Endothelial cell of umbilical vein (primary cell): ENCODE results near the gene JAKMIP1. TPM values are rescaled to one million over a fixed set of nuclear protein-coding genes. Genes with fewer than 3 reads are reported as not detected.
A peak's percentile ranks its signal among the peaks of the same experiment; 100 is the strongest.

ENCODE experiments used
- BruUV-seq: library from RNA; stranded (reverse); fragments of 400-500 nt; replicated peaks from 2 replicates; lab custom pipeline; 2021; lab: Mats Ljungman, UMichigan
- CTCF ChIA-PET: fragments of 300-600, 350-600 bp; sonication (Branson Sonifier 250); formaldehyde crosslinking; loops from one replicate; lab custom pipeline; 2021; ENCODE audit warnings: antibody characterized with exemption, inconsistent platforms; lab: Charles Lee
- POLR2A ChIA-PET: fragments of 300-600, 350-600 bp; sonication (Branson Sonifier 250); formaldehyde crosslinking; loops from one replicate; lab custom pipeline; 2021; ENCODE audit warnings: antibody characterized with exemption, inconsistent platforms; lab: Charles Lee
- DNase-seq: peaks from one replicate; pipeline ENCODE4 v3.0.0-alpha.2; 2011; ENCODE audit warnings: low read depth, low spot score
- FAIRE-seq: peaks from 2 replicates; lab custom pipeline; 2011; peaks lifted over from hg19 to GRCh38; lab: Jason Lieb, UNC
- H2AFZ ChIP-seq: 2 replicates; pipeline ENCODE4 v1.6.0; 2012; ENCODE audit warnings: low read depth, low read length, control low read depth, inconsistent platforms
- H3K27ac ChIP-seq: 2 replicates; pipeline ENCODE4 v1.5.1; 2011; ENCODE audit warnings: low read depth, mild to moderate bottlenecking, control low read depth, low read length, moderate library complexity; ENCODE audit not compliant: insufficient read depth
- H3K27me3 ChIP-seq, 2 experiments: 2 replicates each; pipeline versions ENCODE4 v1.6.0 to v1.6.1; 2011; ENCODE audit warnings: low read length in 2 of 2, mixed read lengths in 1 of 2; ENCODE audit not compliant: control insufficient read depth in 2 of 2, insufficient read depth in 2 of 2
- H3K36me3 ChIP-seq, 2 experiments: 2 replicates in 1 of 2; 3 replicates in 1 of 2; pipeline ENCODE4 v1.5.1; 2011; ENCODE audit warnings: low read length in 2 of 2, mild to moderate bottlenecking in 1 of 2, moderate library complexity in 1 of 2; ENCODE audit not compliant: control insufficient read depth in 2 of 2, insufficient read depth in 2 of 2; ENCODE audit errors: extremely low read depth in 1 of 2
- H3K4me1 ChIP-seq: 3 replicates; pipeline ENCODE4 v1.5.1; 2011; ENCODE audit warnings: mild to moderate bottlenecking, low read length; ENCODE audit not compliant: control insufficient read depth, insufficient read depth; ENCODE audit errors: extremely low read depth
- H3K4me2 ChIP-seq: 2 replicates; pipeline ENCODE4 v1.6.1; 2011; ENCODE audit warnings: low read length, control low read depth, mixed read lengths; ENCODE audit not compliant: insufficient read depth
- H3K4me3 ChIP-seq, 3 experiments: fragments of 200-600 bp in 1 of 3; sonication (generic), shearing (Covaris generic) in 1 of 3; replicated peaks in 1 of 3; 2 replicates each; pipeline ENCODE4 v1.5.1; 2011 to 2016; ENCODE audit warnings: control low read depth in 3 of 3, low read length in 3 of 3, mild to moderate bottlenecking in 2 of 3, inconsistent platforms in 1 of 3, low read depth in 1 of 3, moderate library complexity in 1 of 3; ENCODE audit not compliant: insufficient read depth in 1 of 3
- H3K79me2 ChIP-seq: 2 replicates; pipeline ENCODE4 v1.6.0; 2012; ENCODE audit warnings: low read length, inconsistent platforms; ENCODE audit not compliant: control insufficient read depth, insufficient read depth
- H3K9ac ChIP-seq: replicated peaks from 2 replicates; pipeline ENCODE3; 2011; ENCODE audit warnings: low read length, control low read depth; ENCODE audit not compliant: insufficient read depth; ENCODE audit errors: extremely low read depth
- H3K9me1 ChIP-seq: replicated peaks from 3 replicates; pipeline ENCODE4 v1.6.0; 2011; ENCODE audit warnings: mild to moderate bottlenecking, low read length; ENCODE audit not compliant: control insufficient read depth, insufficient read depth; ENCODE audit errors: extremely low read depth
- H3K9me3 ChIP-seq: replicated peaks from 2 replicates; pipeline ENCODE4 v1.5.1; 2012; ENCODE audit warnings: low read length, inconsistent platforms; ENCODE audit not compliant: control insufficient read depth, insufficient read depth
- H4K20me1 ChIP-seq: replicated peaks from 2 replicates; pipeline ENCODE3; 2011; ENCODE audit warnings: mild to moderate bottlenecking, low read length; ENCODE audit not compliant: control insufficient read depth, insufficient read depth; ENCODE audit errors: extremely low read depth
- CTCF ChIP-seq, 2 donors: IDR thresholded peaks; 1 replicate in 1 of 2; 2 replicates in 1 of 2; pipeline ENCODE4 v1.5.1; 2011; ENCODE audit warnings: low read length in 2 of 2, mild to moderate bottlenecking in 2 of 2, moderate library complexity in 2 of 2, control low read depth in 1 of 2, inconsistent platforms in 1 of 2, low read depth in 1 of 2; ENCODE audit not compliant: insufficient read depth in 1 of 2; ENCODE audit errors: extremely low read depth in 1 of 2
- EZH2 ChIP-seq: IDR thresholded peaks from 2 replicates; pipeline ENCODE4 v1.6.1; 2012; ENCODE audit warnings: borderline replicate concordance, low read depth, mild to moderate bottlenecking, moderate library complexity, low read length, inconsistent platforms; ENCODE audit not compliant: severe bottlenecking
- FOS ChIP-seq: IDR thresholded peaks from 2 replicates; pipeline ENCODE4 v1.6.1; 2011; ENCODE audit warnings: mild to moderate bottlenecking, low read length, moderate library complexity, borderline replicate concordance; ENCODE audit not compliant: insufficient read depth
- GATA2 ChIP-seq: IDR thresholded peaks from 2 replicates; pipeline ENCODE4 v1.7.0; 2011; ENCODE audit warnings: low read depth, mild to moderate bottlenecking, moderate library complexity, mixed read lengths, low read length; ENCODE audit not compliant: insufficient read length, insufficient read depth
- JUN ChIP-seq: IDR thresholded peaks from 2 replicates; pipeline ENCODE4 v1.6.1; 2011; ENCODE audit warnings: borderline replicate concordance, low read depth; ENCODE audit not compliant: insufficient read length, insufficient read depth
- MAX ChIP-seq: IDR thresholded peaks from 2 replicates; pipeline ENCODE4 v1.6.1; 2011; ENCODE audit not compliant: insufficient read depth, insufficient read length
- MYC ChIP-seq: IDR thresholded peaks from one replicate; pipeline ENCODE4 v1.6.1; 2011; ENCODE audit warnings: mild to moderate bottlenecking, low read depth, low read length
- POLR2A ChIP-seq: IDR thresholded peaks from 2 replicates; pipeline ENCODE4 v1.6.1; 2012; ENCODE audit warnings: low read depth, mild to moderate bottlenecking, control low read depth, low read length
- POLR2AphosphoS5 ChIP-seq: IDR thresholded peaks from 2 replicates; pipeline ENCODE4 v1.6.1; 2012; ENCODE audit warnings: low read depth, mild to moderate bottlenecking, control low read depth, low read length, moderate library complexity; ENCODE audit not compliant: insufficient read depth
- dilution Hi-C: fragments of 300-500 bp; cut with MboI; formaldehyde crosslinking; loops from one replicate; pipeline ENCODE4 v1.15.0; 2019; ENCODE audit warnings: low sequenced_read_pairs; ENCODE audit not compliant: extremely low pct_ligation_motif_present
- intact Hi-C: fragments of 100-400 bp; cut with micrococcal nuclease; formaldehyde crosslinking; loops from one replicate; pipeline ENCODE4 v1.10.0; 2022
- polyA plus RNA-seq, 4 experiments: library from polyadenylated mRNA; depleted of rRNA in 3 of 4; stranded (reverse) in 3 of 4; unstranded in 1 of 4; fragments of >200 nt; gene quantifications; 2 replicates each; pipeline versions ENCODE4 v1.2.1 to v1.2.3, GENCODE V29; 2011 to 2012; ENCODE audit warnings: missing spikeins in 1 of 4
- total RNA-seq: library from RNA; stranded (reverse); gene quantifications from 2 replicates; pipeline ENCODE4 v1.2.3, GENCODE V29; 2021

Gene JAKMIP1
- total and polyA plus RNA-seq, 2 donors (not counting 3 experiments of a cell fraction or from before 2014, with no cell fraction given), result not detected

- H2AFZ ChIP-seq, result peak overlapping the region; percentile 39
- H3K36me3 ChIP-seq, result no peaks in the 10 kb centered on the region
- POLR2A ChIA-PET, result no interaction called here
- no peaks in the 10 kb centered on the region for H3K4me1 ChIP-seq
- intact Hi-C loops, result no loop called here
- FAIRE-seq (no peak), DNase-seq (no peak)
- H3K27me3 ChIP-seq, result peaks cover 4 to 5% of the 10 kb centered on the region in 2 experiments
- H3K9ac ChIP-seq, result no peak overlapping the region
- no peaks in the 10 kb centered on the region for H3K9me3 ChIP-seq
- no peak overlapping the region for H3K4me2 ChIP-seq
- no peaks in the 10 kb centered on the region for H4K20me1 ChIP-seq
- dilution Hi-C loops, result no loop called here
- no peaks in the 10 kb centered on the region for H3K79me2 ChIP-seq
- CTCF ChIA-PET, result no interaction called here
- H3K9me1 ChIP-seq, result no peaks in the 10 kb centered on the region
- H3K4me3 ChIP-seq, result no peak overlapping the region
- TF ChIP-seq MYC (no peak), POLR2A (no peak), MAX (no peak), POLR2AphosphoS5 (no peak), EZH2 (no peak), CTCF (IDR thresholded peaks at IDR 0.05; ENCODE audit: extremely low read depth in 1 of 2, insufficient read depth in 1 of 2, low read depth in 1 of 2, low read length in 2 of 2) (no peak), JUN (no peak), FOS (no peak), GATA2 (no peak)
- no TSS peak for BruUV-seq
- H3K27ac ChIP-seq, result no peak overlapping the region
Observed at GRCh38 chr4:6221851-6222760, 21.8 kb upstream of the JAKMIP1 start.
